ENCODE results near the gene GPC3. TPM values are rescaled to one million over a fixed set of nuclear protein-coding genes. Genes with fewer than 3 reads are reported as not detected.

GPC3 gene
- total RNA-seq, 1 donor from 2014 or later = 1,039 TPM

- Mint-ChIP-seq H3K4me1 (peaks cover 9% of the 10 kb centered on the region), H3K4me3 (no peak overlapping the region), H3K27ac (no peak overlapping the region), H3K36me3 (no peaks in the 10 kb centered on the region), H3K27me3 (ENCODE audit: insufficient read depth, low read depth) (no peaks in the 10 kb centered on the region), H3K9me3 (no peaks in the 10 kb centered on the region)
- H3K79me2 ChIP-seq (ENCODE audit: low read depth) = no peaks in the 10 kb centered on the region
- no peak overlapping the region for H3K27ac ChIP-seq
- H3K27me3 ChIP-seq = no peaks in the 10 kb centered on the region
- DNase-seq (ENCODE audit: low spot score) = no peak
- H3F3A ChIP-seq (ENCODE audit: low read depth) = no peaks in the 10 kb centered on the region
- H3K9me3 ChIP-seq (ENCODE audit: low read depth) = peaks cover 10% of the 10 kb centered on the region
- no peaks in the 10 kb centered on the region for H3K4me1 ChIP-seq
- H3K36me3 ChIP-seq = peaks cover 4% of the 10 kb centered on the region
- no peak overlapping the region for H3K4me2 ChIP-seq
- no peak overlapping the region for H3K9ac ChIP-seq
- H2AFZ ChIP-seq (replicated peaks) = no peak overlapping the region
- H3K4me3 ChIP-seq = no peak overlapping the region
- TF ChIP-seq EZH2phosphoT487 (IDR thresholded peaks at IDR 0.05) = no peak
- no peak for TF ChIP-seq CTCF (IDR thresholded peaks at IDR 0.05)
- no peak for TF ChIP-seq EZH2 (IDR thresholded peaks at IDR 0.05)
- H4K20me1 ChIP-seq (ENCODE audit: low read depth) = no peaks in the 10 kb centered on the region
Observed at GRCh38 chrX:133601116-133601515, 384.3 kb downstream of the GPC3 start.

- Histone ChIP-seq H4K20me1 (ENCODE audit: low read depth) (no peaks in the 10 kb centered on the region), H3K4me1 (no peaks in the 10 kb centered on the region), H3K27ac (no peak overlapping the region), H3K9me3 (ENCODE audit: low read depth) (peaks cover 10% of the 10 kb centered on the region), H3K4me3 (no peak overlapping the region), H3K4me2 (no peak overlapping the region), H3K36me3 (peaks cover 4% of the 10 kb centered on the region), H3K27me3 (no peaks in the 10 kb centered on the region), H2AFZ (replicated peaks) (no peak overlapping the region), H3F3A (ENCODE audit: low read depth) (no peaks in the 10 kb centered on the region), H3K9ac (no peak overlapping the region), H3K79me2 (ENCODE audit: low read depth) (no peaks in the 10 kb centered on the region)
- TF ChIP-seq EZH2 (IDR thresholded peaks at IDR 0.05) = no peak
- TF ChIP-seq EZH2phosphoT487 (IDR thresholded peaks at IDR 0.05) = no peak
- TF ChIP-seq CTCF (IDR thresholded peaks at IDR 0.05) = no peak
- Mint-ChIP-seq H3K4me3 (no peak overlapping the region), H3K4me1 (peaks cover 9% of the 10 kb centered on the region), H3K9me3 (no peaks in the 10 kb centered on the region), H3K27ac (no peak overlapping the region), H3K36me3 (peaks cover 2% of the 10 kb centered on the region), H3K27me3 (ENCODE audit: insufficient read depth, low read depth) (no peaks in the 10 kb centered on the region)
- no peak for DNase-seq (ENCODE audit: low spot score)
Observed at GRCh38 chrX:133600536-133600935, 384.9 kb downstream of the GPC3 start.

DNA sequence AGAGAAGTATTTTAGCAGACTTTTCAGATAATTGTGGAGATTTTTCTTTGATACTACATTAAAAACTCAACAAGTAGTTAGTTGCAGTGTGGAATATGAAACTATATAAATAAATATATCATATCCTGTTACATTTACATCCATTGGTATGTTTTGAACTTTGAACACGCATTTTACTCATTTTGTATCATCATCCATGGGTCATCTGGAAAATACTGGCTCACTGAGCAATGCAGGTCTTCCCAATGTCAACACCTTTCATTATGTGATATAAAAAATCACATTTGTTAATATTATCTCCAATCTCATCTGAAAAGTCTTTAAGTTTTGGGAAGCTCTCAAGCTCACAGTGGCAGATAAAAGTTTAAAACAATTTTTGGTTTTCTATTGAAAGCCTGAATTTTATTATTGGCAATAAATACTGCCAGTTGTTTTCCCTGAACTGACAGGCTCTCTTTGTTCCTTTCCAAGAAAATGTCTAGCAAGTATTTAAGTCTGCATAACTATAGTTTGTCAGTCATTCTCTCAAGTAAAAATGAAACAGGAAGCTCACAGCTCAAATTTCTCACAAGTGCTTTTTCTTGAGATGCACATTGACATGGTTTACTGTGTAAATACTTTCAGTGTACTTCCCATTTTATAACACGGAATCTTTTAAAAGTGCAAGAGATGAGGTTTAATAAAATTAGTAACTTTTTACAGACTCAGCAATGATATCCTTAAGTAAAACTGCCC, 386.6 kb downstream of the GPC3 start:
- Histone ChIP-seq H3K79me2 (ENCODE audit: low read depth) (no peaks in the 10 kb centered on the region), H3K9me3 (ENCODE audit: low read depth) (peaks cover 10% of the 10 kb centered on the region), H4K20me1 (ENCODE audit: low read depth) (no peaks in the 10 kb centered on the region), H2AFZ (replicated peaks) (no peak overlapping the region), H3K4me1 (no peaks in the 10 kb centered on the region), H3K27me3 (no peaks in the 10 kb centered on the region), H3K4me2 (no peak overlapping the region), H3K4me3 (no peak overlapping the region), H3K9ac (no peak overlapping the region), H3F3A (ENCODE audit: low read depth) (no peaks in the 10 kb centered on the region), H3K27ac (no peak overlapping the region), H3K36me3 (peaks cover 4% of the 10 kb centered on the region)
- no peak for TF ChIP-seq CTCF (IDR thresholded peaks at IDR 0.05)
- no peak for TF ChIP-seq EZH2 (IDR thresholded peaks at IDR 0.05)
- no peak for TF ChIP-seq EZH2phosphoT487 (IDR thresholded peaks at IDR 0.05)
- no peak overlapping the region for H3K4me3 Mint-ChIP-seq
- no peaks in the 10 kb centered on the region for H3K9me3 Mint-ChIP-seq
- H3K36me3 Mint-ChIP-seq = peaks cover 5% of the 10 kb centered on the region
- H3K27ac Mint-ChIP-seq = no peak overlapping the region
- no peak for DNase-seq (ENCODE audit: low spot score)
- H3K4me1 Mint-ChIP-seq = peaks cover 9% of the 10 kb centered on the region
- peaks cover 2% of the 10 kb centered on the region for H3K27me3 Mint-ChIP-seq (ENCODE audit: insufficient read depth, low read depth)
